ENCODE results near the gene SLC6A4.
A peak's percentile ranks its signal among the peaks of the same experiment; 100 is the strongest.

The SLC6A4 gene

DNA sequence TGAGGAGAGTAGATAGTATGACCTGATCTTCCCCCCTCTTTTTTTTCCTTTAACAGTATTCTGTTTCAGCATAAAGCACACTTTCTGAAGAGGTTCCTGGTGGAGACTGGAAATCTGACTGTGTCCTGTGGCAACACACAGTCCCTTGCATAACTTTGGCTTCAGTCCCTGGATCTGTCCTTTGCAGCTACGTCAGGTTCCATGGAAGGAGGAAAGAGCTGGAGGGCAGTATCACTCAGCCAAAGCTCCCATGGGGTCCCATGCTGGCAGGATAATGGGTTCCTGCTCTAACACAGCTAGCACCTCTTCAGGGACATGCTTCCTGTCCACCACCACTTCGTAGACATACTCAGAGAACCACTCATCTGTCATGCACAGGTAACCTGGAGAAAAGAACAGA, 13.3 kb upstream of the SLC6A4 start:
- Mint-ChIP-seq H3K9me3 (no peaks in the 10 kb centered on the region), H3K27me3 (no peaks in the 10 kb centered on the region), H3K4me1 (ENCODE audit: low read depth) (peaks cover 4% of the 10 kb centered on the region), H3K4me3 (no peak overlapping the region), H3K27ac (no peak overlapping the region), H3K36me3 (ENCODE audit: low read depth) (peaks cover 69% of the 10 kb centered on the region)
- no peak for DNase-seq

DNA sequence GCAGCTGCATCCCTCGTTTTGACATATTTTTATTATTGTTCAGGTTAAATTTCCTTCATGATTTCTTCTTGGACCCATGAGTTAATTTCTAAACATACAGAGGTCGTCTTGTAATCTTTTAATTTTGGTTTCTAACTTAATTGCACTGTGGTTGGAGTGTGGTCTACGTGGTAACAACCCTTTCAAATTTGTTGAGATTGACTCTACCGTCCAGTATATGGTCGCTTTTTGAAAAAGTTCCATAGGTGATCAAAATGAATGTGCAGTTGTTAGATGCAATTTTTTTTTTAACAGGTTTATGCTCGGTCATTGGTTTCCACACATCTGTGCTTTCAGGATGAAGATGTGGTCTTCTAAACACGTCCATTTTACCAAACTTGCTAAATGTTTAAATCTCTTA, 11.0 kb upstream of the SLC6A4 start:
- H3K9me3 Mint-ChIP-seq = no peaks in the 10 kb centered on the region
- DNase-seq = no peak
- H3K27me3 Mint-ChIP-seq = no peaks in the 10 kb centered on the region
- no peak overlapping the region for H3K27ac Mint-ChIP-seq
- no peak overlapping the region for H3K4me3 Mint-ChIP-seq
- peaks cover 4% of the 10 kb centered on the region for H3K4me1 Mint-ChIP-seq (ENCODE audit: low read depth)
- peaks cover 52% of the 10 kb centered on the region for H3K36me3 Mint-ChIP-seq (ENCODE audit: low read depth)

DNA sequence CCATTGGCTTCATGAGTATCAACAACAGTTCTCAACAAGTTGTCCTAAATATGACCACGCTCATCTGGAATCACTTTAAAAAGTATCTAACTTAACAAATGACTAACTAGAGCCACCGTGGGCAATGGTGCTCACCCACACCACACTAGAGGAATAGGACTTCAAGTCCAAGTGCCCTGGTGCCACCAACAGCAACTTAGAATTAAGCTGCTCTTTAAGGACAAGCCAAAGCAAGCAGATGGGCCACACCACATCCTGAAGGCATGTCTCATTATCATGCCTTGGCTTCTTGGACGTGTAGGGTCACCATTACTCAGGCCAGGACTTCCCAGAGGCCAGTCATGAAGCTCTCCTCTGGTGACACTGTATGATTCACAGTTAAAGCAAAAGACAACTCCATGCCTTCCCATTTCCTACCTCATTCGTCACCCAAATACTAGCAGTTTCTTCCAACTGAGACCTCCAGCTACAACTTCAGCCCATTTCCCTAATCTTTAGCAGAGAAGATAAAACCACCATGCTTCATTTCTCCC, 9.4 kb upstream of the SLC6A4 start:
- Mint-ChIP-seq H3K9me3 (no peaks in the 10 kb centered on the region), H3K27ac (no peak overlapping the region), H3K27me3 (peaks cover 8% of the 10 kb centered on the region), H3K36me3 (ENCODE audit: low read depth) (peaks cover 37% of the 10 kb centered on the region), H3K4me3 (no peak overlapping the region), H3K4me1 (ENCODE audit: low read depth) (peaks cover 4% of the 10 kb centered on the region)
- DNase-seq = no peak

DNA sequence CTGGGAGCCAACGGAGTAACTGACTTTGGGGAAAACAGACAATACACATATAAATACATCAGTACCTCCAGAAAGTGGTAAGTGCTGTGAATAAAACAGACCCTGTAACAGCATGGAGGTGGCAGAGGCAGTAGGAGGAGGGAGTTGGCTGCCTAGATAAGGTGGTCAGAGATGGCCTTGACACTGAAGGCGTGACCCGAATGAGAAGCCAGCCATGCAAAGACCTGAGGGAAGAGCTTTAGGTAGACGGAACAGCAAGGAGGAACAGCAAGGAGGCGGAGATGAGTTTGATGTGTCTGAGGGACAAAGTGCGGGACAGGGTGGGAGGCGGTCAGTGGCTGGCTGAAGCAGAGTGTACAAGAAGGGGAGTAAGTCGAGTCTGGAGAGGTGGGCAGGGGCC, 8.1 kb upstream of the SLC6A4 start:
- peaks cover 19% of the 10 kb centered on the region for H3K27me3 Mint-ChIP-seq
- H3K4me3 Mint-ChIP-seq = no peak overlapping the region
- peaks cover 6% of the 10 kb centered on the region for H3K4me1 Mint-ChIP-seq (ENCODE audit: low read depth)
- H3K9me3 Mint-ChIP-seq = no peaks in the 10 kb centered on the region
- H3K27ac Mint-ChIP-seq = no peak overlapping the region
- no peak for DNase-seq
- peaks cover 23% of the 10 kb centered on the region for H3K36me3 Mint-ChIP-seq (ENCODE audit: low read depth)

DNA sequence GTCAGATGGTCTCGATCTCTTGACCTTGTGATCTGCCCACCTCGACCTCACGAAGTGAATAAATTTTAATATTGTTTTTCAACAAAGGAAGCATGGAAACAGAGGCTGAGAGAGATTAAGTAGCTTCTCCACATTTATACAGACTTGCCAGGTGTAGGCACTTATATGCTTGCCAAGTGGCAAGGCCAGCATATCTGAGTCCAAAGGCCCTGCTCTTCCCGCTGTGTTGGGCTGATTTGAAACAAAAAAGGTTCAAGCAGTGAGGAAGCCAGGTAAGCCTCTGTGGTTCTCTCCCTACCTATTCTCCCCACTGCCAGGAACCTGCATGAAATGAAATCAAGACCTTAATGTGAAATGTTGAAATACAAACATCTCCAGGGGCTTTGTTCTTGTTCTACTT, 7.5 kb upstream of the SLC6A4 start:
- DNase-seq = no peak
- H3K4me1 Mint-ChIP-seq (ENCODE audit: low read depth) = peaks cover 10% of the 10 kb centered on the region
- H3K9me3 Mint-ChIP-seq = no peaks in the 10 kb centered on the region
- H3K36me3 Mint-ChIP-seq (ENCODE audit: low read depth) = peaks cover 17% of the 10 kb centered on the region
- no peak overlapping the region for H3K4me3 Mint-ChIP-seq
- peaks cover 25% of the 10 kb centered on the region for H3K27me3 Mint-ChIP-seq
- H3K27ac Mint-ChIP-seq = no peak overlapping the region

DNA sequence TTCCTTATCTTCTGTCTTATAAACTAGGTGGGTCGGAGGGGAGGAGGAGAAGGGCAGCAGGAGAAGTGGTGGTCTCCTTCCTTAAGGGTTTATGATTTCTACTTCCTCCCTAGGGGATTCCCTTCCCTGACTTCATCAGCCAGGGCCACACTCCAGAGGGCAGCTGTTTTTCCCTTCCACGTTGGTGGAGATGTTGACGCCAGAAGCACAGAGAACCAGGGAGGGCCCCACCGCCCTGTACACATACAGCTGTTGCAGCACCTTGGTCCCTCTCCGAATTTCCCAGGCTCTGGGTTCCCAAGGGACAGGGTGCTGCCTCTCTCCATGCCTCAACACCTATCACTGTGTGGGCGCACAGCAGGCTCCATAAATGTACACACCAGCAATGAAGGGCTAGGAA, 5.6 kb upstream of the SLC6A4 start:
- Mint-ChIP-seq H3K27me3 (peaks cover 41% of the 10 kb centered on the region), H3K27ac (no peak overlapping the region), H3K36me3 (ENCODE audit: low read depth) (no peaks in the 10 kb centered on the region), H3K4me3 (no peak overlapping the region), H3K9me3 (no peaks in the 10 kb centered on the region), H3K4me1 (ENCODE audit: low read depth) (peaks cover 14% of the 10 kb centered on the region)
- no peak for DNase-seq

DNA sequence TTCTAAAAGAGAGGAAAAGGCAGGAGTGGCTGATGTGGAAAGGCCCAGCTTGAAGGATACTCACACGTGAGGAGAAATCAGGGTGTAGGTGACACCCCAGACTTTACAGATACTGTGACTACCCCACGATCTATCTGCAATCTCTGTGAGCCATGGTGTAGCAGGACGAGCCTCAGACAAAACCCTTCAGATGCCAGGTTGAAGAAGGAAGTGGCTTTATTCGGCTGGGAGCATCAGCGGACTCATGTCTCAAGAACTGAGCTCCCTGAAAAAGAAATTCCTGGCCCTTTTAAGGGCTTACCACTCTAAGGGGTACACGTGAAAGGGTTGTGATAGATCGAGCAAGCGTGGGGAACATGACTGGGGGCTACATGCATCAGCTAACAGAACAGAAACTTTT, 4.7 kb upstream of the SLC6A4 start:
- H3K9me3 Mint-ChIP-seq = no peaks in the 10 kb centered on the region
- H3K27me3 Mint-ChIP-seq = peaks cover 47% of the 10 kb centered on the region
- no peaks in the 10 kb centered on the region for H3K36me3 Mint-ChIP-seq (ENCODE audit: low read depth)
- peaks cover 18% of the 10 kb centered on the region for H3K4me1 Mint-ChIP-seq (ENCODE audit: low read depth)
- no peak overlapping the region for H3K27ac Mint-ChIP-seq
- DNase-seq = no peak
- no peak overlapping the region for H3K4me3 Mint-ChIP-seq

DNA sequence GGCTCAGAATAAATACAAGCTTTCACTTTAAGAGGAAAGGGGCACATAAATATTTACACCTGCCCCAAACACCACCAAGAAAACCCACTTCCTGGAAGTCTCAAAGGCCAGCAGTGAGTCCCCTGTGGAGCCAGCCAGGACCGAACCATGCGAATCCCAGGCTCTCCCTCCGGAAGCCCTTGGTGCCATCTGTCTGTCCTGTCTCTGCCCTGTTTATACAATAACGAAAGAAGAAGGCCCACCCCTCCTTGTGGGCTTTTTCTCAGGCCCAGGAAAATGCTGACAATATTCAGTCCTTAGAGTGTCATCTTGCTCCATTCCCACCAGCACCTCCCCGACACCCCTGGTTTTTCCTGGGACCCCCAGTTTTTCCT, 3.6 kb upstream of the SLC6A4 start:
- Mint-ChIP-seq H3K27ac (no peak overlapping the region), H3K36me3 (ENCODE audit: low read depth) (no peaks in the 10 kb centered on the region), H3K4me3 (no peak overlapping the region)

DNA sequence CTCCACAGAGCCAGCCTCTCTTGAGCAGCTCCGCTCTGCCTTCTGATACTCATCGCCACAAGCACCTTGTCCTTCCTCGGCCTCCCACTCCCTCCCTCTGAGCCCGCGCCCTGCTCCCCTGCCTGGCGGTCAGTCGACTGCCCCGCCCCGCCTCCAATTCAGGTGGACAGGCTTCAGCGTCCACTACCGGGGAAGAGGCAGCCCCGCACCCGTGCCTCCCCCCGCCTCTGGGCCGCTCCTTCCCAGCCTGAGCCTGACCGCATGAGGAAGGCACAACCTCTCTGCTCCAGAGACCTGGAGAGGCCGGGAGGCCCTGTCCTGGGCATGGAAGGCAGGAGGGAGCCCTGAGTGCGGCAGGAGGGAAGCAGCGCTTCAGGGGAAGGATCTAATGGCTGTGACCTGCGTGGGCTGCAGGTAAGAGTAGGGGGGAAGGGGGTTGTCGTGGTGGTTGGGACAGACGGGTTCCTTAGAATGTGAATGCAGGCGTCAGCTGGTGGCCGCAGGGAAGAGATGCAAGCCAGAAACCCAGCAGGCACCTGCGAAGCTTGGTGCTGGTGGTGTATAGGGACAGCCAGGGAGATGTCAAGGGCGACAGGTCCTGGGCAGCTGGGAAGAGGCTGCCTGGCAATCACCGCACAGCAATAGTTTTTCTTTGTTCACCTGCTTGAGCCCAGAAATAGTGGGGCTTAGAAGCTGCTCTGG, 3.0 kb upstream of the SLC6A4 start:
- no peak overlapping the region for H3K27ac Mint-ChIP-seq
- H3K36me3 Mint-ChIP-seq (ENCODE audit: low read depth) = no peaks in the 10 kb centered on the region
- peaks cover 63% of the 10 kb centered on the region for H3K27me3 Mint-ChIP-seq
- H3K4me1 Mint-ChIP-seq (ENCODE audit: low read depth) = peaks cover 24% of the 10 kb centered on the region
- H3K4me3 Mint-ChIP-seq = no peak overlapping the region
- DNase-seq = no peak
- H3K9me3 Mint-ChIP-seq = no peaks in the 10 kb centered on the region

More for the DNA sequence above, 3.6 kb upstream of the SLC6A4 start:
- H3K4me1 Mint-ChIP-seq (ENCODE audit: low read depth) = peaks cover 24% of the 10 kb centered on the region
- no peak for DNase-seq
- H3K9me3 Mint-ChIP-seq = no peaks in the 10 kb centered on the region
- peaks cover 58% of the 10 kb centered on the region for H3K27me3 Mint-ChIP-seq

DNA sequence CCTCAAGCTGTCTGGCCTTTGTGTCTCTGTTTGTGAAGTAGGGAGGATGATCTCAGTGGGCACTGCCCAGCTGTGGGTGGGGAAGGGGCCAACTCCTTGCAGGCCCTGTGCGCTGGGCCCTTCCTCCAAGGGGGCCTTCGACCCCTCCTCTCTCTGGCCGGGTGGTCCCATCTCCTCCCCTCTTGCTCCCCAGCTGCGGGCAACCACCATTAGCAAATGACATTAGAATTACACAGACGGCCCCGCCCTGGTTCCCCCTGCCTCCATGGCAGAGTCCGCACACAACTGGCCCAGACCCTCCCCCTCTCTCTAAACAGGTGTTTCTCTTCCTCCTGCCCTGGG, 2.5 kb upstream of the SLC6A4 start:
- Mint-ChIP-seq H3K9me3 (no peaks in the 10 kb centered on the region), H3K4me3 (no peak overlapping the region), H3K27ac (no peak overlapping the region), H3K27me3 (peaks cover 69% of the 10 kb centered on the region), H3K4me1 (ENCODE audit: low read depth) (peaks cover 24% of the 10 kb centered on the region), H3K36me3 (ENCODE audit: low read depth) (no peaks in the 10 kb centered on the region)
- no peak for DNase-seq

DNA sequence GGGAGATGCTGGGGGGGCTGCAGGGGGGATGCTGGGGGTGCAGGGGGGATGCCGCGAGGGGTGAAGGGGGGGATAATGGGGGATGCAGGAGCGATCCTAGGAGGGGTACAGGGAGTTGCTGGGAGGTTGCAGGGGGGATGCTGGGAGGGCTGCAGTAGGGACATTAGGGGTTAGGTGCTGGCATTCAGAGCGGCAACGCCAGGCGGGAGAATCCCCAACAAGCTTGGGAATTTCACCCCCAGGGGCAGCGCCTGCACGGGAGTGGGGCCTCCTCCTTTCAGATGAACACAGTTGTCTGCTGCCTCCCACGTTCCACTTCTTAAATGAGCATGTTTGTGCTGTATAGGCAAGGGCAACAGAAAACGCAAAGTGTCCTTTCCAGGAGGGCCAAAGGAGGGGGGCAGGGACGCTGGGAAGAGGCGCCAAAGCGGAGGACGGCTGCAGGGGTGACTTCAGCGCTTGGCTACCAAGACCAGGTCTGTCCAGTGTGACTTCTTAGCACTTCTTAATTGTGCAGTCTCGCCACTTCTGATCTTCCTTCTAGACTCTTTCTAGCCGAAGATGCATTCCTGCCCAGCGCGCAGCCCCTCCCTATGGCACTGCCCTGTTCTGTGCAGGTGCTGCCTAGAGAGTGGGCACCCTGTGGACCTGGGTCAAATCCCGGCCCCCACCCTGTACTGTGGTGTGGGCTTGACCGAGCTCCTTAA, 2.0 kb upstream of the SLC6A4 start:
- H3K27me3 Mint-ChIP-seq = peaks cover 74% of the 10 kb centered on the region
- no peaks in the 10 kb centered on the region for H3K9me3 Mint-ChIP-seq
- no peak for DNase-seq
- no peak overlapping the region for H3K27ac Mint-ChIP-seq
- H3K36me3 Mint-ChIP-seq (ENCODE audit: low read depth) = no peaks in the 10 kb centered on the region
- H3K4me3 Mint-ChIP-seq = no peak overlapping the region
- peaks cover 24% of the 10 kb centered on the region for H3K4me1 Mint-ChIP-seq (ENCODE audit: low read depth)

DNA sequence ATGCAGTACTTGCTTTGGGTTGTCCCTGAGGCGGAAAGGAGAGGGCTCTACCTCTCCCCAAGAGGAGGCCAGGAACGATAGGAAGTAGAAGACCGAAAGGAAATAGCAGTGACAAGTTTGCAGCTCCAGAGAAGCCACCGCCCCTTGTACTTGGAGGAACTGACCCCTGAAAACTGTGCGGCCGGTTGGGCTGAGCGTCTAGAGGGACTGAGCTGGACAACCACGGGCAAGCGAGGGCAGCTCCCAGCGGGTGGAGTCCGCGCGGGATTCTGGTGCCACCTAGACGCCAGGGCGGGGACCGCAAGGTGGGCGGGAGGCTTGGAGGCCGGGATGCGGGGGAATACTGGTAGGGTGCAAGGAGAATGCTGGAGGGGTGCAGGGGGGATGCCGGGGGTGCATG, 1.3 kb upstream of the SLC6A4 start:
- peaks cover 24% of the 10 kb centered on the region for H3K4me1 Mint-ChIP-seq (ENCODE audit: low read depth)
- no peak overlapping the region for H3K4me3 Mint-ChIP-seq
- DNase-seq = no peak
- no peaks in the 10 kb centered on the region for H3K36me3 Mint-ChIP-seq (ENCODE audit: low read depth)
- no peak overlapping the region for H3K27ac Mint-ChIP-seq
- peaks cover 81% of the 10 kb centered on the region for H3K27me3 Mint-ChIP-seq
- no peaks in the 10 kb centered on the region for H3K9me3 Mint-ChIP-seq

DNA sequence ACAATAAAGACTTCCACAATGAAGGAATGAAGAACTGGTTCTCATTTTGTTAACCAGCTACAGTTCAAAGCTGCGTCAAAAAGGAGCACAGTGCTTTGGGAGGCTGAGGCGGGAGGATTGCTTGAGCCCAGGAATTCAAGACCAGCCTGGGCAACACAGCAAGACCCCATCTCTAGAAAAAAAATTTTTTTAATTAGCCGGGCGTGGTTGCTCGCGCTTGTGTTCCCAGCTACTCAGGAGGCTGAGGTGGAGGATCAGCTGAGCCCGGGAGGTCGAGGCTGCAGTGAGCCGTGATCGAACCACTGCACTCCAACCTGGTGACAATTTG, 764 bp upstream of the SLC6A4 start:
- Mint-ChIP-seq H3K4me3 (peak overlapping the region; percentile 56), H3K27me3 (peaks cover 82% of the 10 kb centered on the region), H3K27ac (no peak overlapping the region), H3K9me3 (no peaks in the 10 kb centered on the region), H3K4me1 (ENCODE audit: low read depth) (peaks cover 24% of the 10 kb centered on the region), H3K36me3 (ENCODE audit: low read depth) (no peaks in the 10 kb centered on the region)
- no peak for DNase-seq

DNA sequence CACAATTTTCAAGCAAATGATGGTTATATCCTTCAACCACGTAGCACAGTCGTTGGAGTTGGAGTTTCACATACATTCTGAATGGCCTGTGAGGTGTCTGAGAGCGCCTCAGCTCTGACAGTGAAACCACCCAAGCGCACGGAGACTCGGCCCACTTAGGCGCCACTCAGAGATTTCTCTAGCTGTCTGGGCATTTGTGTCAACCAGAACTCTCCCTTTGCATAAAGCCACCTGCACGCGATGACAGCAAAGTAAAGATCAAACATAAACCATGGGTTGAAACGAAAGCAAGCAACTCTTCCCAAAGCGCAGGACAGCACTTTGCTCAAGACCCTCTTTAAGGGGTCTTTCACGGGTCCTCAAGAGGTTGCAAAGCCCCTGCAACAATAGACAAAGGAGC, 533 bp downstream of the SLC6A4 start:
- Mint-ChIP-seq H3K36me3 (ENCODE audit: low read depth) (no peaks in the 10 kb centered on the region), H3K27me3 (peaks cover 81% of the 10 kb centered on the region), H3K9me3 (no peaks in the 10 kb centered on the region), H3K27ac (no peak overlapping the region), H3K4me3 (peak overlapping the region; percentile 32), H3K4me1 (ENCODE audit: low read depth) (peaks cover 24% of the 10 kb centered on the region)
- DNase-seq = no peak

DNA sequence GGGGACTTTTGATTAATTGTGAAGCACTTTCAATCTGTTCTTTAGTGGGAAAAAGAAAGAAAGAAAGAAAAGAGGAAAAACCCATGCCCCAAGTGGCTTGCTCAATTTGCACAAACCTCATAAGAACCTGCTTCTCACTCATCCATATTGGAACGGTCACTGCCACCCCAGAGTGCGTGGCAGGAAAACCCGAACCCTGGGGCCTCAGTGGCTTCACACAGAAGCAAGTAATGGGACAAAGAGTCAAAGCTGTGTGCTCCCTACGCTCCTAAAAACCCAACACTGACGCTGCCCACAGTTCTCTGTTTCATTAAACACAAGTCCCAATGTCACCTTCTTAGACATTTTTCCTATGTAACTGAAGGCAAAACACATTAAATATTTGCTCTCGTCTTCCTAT, 1.2 kb downstream of the SLC6A4 start:
- Mint-ChIP-seq H3K27me3 (peaks cover 78% of the 10 kb centered on the region), H3K36me3 (ENCODE audit: low read depth) (no peaks in the 10 kb centered on the region), H3K9me3 (no peaks in the 10 kb centered on the region), H3K27ac (no peak overlapping the region), H3K4me3 (no peak overlapping the region), H3K4me1 (ENCODE audit: low read depth) (peaks cover 24% of the 10 kb centered on the region)
- DNase-seq = no peak
